AG10803 (cell line): ENCODE measurements around the gene ADRA2B.

Experiments used
- DNase-seq: peaks from one replicate; pipeline ENCODE4 v3.0.0; 2010; ENCODE audit warnings: low read depth
- H3K4me3 ChIP-seq: 2 replicates; pipeline ENCODE4 v1.5.1; 2011; ENCODE audit warnings: mild to moderate bottlenecking, low read length, control low read depth
- CTCF ChIP-seq: conservative IDR thresholded peaks from 2 replicates; pipeline ENCODE4 v1.5.1; 2011; ENCODE audit warnings: mild to moderate bottlenecking, low read length, control low read depth, inconsistent platforms

Gene ADRA2B

GRCh38 chr2:96158554-96158940, 42.2 kb upstream of the ADRA2B start:
- no peak overlapping the region for H3K4me3 ChIP-seq
- no peak for TF ChIP-seq CTCF
- no peak for DNase-seq

- no peak for DNase-seq
- H3K4me3 ChIP-seq: no peak overlapping the region
- TF ChIP-seq CTCF: no peak
These were observed 41.5 kb upstream of the ADRA2B start for GRCh38 chr2:96157649-96158553.

GRCh38 chr2:96156926-96157648, 40.7 kb upstream of the ADRA2B start:
- no peak for DNase-seq
- no peak for TF ChIP-seq CTCF
- H3K4me3 ChIP-seq: no peak overlapping the region

- DNase-seq: no peak
- no peak overlapping the region for H3K4me3 ChIP-seq
- TF ChIP-seq CTCF: no peak
These were observed 39.8 kb upstream of the ADRA2B start for GRCh38 chr2:96156011-96156820.

- DNase-seq: no peak
- H3K4me3 ChIP-seq: no peak overlapping the region
- no peak for TF ChIP-seq CTCF
These were observed 38.4 kb upstream of the ADRA2B start for GRCh38 chr2:96154506-96155380.

- H3K4me3 ChIP-seq: no peak overlapping the region
- no peak for TF ChIP-seq CTCF
- no peak for DNase-seq
These were observed 37.6 kb upstream of the ADRA2B start for GRCh38 chr2:96153991-96154431.
